NCI-H748 (cell line): ENCODE measurements around the gene CDH23.
"Not testable (repeated sequence)": the region's sequence is repeated elsewhere in the genome, so short reads cannot be mapped to it uniquely, and the experiment has no call there.

Experiments
- DNase-seq: peaks from one replicate; lab custom pipeline; 2025; ENCODE audit not compliant: unreplicated experiment; lab: John Stamatoyannopoulos, UW

The CDH23 gene

GRCh38 chr10:71396711-71397295, at the start of gene CDH23:
Gene CDH23, plus strand, starts transcription at chr10:71396920. Its CDS starts 42,912 bp downstream, at chr10:71439832.
- peak; percentile 69 for DNase-seq

- DNase-seq = peak; percentile 33
These were observed 48.9 kb upstream of the CDH23 start for GRCh38 chr10:71347587-71348395.

DNA sequence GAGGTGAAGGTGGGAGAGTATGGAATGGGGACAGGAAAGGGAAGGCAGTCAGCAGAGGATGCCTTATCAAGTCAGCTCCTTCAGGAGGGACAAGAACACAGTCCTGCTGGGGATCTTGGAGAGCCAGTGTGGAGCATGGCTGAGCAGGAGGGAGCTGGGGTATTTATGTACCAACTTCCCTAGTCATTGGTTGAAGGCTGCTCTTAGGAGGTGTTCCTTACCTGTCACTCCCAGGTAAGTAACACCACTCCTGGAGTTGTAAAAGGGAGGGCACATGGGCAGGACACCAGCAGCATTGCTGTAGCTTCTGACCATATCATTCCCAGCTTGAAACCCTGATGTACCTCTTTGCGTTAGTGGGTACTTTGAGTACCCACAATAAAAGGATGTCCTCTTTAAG, 47.9 kb upstream of the CDH23 start:
- no peak for DNase-seq

- DNase-seq = no peak
These were observed 47.3 kb upstream of the CDH23 start for GRCh38 chr10:71349406-71349805.

DNA sequence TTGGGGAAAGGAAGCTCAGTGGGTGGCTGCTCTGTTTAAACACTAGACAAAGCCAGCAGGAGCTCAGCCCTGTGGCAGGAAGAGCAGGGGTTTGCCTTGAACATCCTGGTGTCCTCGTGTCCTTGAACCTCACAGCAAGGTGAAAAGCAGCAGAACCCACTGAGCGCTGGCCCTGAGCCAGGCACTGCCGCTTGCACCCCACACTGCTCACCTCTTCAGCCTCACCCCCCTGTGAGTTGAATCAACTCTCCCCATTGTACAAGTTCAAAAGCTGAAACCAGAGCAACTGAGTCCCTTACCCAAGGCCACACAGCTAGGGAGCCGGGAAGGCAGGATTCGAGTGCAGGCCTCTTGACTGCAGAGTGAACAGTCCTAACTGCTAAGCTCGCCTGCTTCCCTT, 45.6 kb upstream of the CDH23 start:
- no peak for DNase-seq

DNA sequence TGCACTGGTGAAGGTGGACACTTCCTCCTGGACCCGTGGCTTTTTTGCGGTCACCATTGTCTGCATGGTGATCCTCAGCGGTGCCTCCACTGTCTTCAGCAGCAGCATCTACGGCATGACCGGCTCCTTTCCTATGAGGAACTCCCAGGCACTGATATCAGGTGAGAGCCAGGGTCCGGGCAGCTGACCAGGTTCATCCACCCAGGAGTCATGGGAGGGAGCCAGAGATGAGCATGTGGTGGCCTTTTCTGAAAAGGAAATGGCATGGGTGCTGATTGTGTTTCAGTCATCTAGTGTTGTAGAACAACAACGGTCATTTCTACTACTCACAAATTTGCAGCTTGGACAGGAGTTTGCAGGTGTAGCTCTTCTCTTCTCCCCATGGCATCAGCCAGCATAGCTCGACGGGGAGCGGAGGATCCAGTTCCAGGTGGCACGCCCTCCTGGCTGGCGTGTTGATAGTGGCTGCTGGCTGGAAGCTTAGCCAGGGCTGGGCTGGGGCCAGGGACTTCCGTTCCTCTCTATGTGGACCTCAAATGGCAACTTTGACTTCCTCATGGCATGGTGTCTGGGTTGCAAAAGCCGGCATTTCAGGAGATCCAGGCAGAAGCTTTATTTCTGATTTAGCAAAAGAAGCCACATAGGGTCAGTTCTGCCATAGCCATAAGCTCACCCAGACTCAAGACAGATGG, 44.9 kb upstream of the CDH23 start:
- DNase-seq = no peak

- no peak for DNase-seq
These were observed 43.1 kb upstream of the CDH23 start for GRCh38 chr10:71353639-71354038.

GRCh38 chr10:71354776-71355175, 41.9 kb upstream of the CDH23 start:
- no peak for DNase-seq

DNA sequence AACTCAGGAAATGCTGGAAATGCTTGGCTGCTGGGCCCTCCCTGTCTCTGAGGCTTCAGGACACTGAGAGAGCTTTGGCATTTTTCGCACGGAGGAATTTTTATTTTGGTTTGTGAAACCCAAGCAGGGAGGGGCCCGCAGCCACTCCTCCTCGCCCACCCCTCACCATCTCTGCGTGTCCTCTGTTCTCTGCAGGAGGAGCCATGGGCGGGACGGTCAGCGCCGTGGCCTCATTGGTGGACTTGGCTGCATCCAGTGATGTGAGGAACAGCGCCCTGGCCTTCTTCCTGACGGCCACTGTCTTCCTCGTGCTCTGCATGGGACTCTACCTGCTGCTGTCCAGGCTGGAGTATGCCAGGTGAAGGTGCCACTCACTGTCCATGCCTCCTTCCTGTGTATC, 40.8 kb upstream of the CDH23 start:
- no peak for DNase-seq

GRCh38 chr10:71357792-71358265, 38.9 kb upstream of the CDH23 start:
- no peak for DNase-seq

- no peak for DNase-seq
These were observed 38.4 kb upstream of the CDH23 start for GRCh38 chr10:71358277-71358676.

- DNase-seq = not testable (repeated sequence)
These were observed 37.8 kb upstream of the CDH23 start for GRCh38 chr10:71358906-71359305.

DNA sequence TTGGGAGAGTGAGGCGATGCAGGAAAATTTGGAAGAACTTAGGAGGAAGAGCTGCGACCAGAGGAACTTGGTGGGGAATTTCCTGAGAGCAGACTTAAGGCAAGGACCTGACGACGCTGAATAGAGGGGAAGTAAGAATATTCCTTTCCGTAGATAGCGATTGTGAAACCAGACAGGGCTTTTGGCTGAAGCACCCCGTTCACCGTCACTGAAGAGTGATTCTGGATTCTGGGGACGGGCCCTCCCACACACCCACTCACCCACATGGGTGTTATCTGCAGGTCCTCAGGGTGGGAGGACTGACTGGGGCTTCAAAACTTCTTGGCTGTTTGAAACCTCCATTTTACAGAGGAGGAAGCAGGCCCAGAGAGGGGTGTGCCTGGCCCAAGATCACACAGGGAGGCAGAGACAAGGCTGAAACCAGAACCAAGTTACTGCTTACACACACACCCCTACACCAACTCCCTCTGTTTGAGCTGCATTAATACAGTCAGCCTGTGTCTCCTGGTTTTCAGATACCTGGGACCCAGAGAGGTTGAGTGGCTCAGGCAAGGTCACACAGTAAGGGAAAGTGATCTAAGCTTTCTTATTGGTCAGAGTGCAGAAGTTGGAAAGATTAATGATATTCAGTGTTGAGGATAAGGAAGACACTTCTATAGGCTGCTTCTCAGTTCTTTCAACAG, 37.2 kb upstream of the CDH23 start:
- no peak for DNase-seq

DNA sequence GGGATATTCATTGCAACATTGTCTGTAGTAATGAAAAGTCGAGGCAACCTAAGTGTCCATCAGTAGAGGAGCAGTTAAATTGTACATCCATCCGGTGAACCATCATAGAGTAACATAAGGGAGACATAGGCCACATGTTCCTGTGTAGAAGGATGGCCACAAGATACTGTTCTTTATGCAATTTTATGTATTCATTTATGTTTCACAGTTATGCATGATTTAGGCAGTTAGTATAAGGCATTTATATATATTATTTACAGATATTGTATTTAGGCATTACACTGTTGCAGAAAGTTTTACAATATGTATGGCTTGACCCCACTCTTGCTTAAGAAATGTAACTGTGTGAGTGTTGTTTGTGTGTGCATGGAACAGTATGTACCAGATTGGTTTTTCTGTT, 36.0 kb upstream of the CDH23 start:
- DNase-seq = no peak

GRCh38 chr10:71361581-71361980, 35.1 kb upstream of the CDH23 start:
- no peak for DNase-seq

GRCh38 chr10:71362141-71362540, 34.6 kb upstream of the CDH23 start:
- no peak for DNase-seq

GRCh38 chr10:71363936-71364335, 32.8 kb upstream of the CDH23 start:
- no peak for DNase-seq

DNA sequence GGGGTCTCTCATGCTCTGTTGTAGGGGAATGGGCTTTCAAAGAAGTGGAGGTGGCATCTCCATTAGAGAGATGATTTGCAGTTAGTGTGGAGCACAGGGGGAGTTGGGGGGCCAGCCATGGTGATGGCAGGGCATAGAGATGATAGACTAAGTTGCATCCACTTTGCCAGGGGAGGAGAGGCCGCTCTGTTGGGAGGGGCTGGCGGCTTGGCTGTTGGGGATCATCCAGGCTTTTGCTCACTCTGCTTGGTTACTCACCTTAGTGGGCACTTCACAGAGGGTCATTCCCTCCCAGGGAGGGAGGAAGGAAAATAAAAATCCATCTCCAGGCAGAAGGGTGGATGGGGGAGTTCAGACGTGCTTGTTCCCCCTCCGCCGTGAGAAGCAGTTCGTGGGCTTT, 31.4 kb upstream of the CDH23 start:
- DNase-seq = no peak

- no peak for DNase-seq
These were observed 30.0 kb upstream of the CDH23 start for GRCh38 chr10:71366690-71367089.

GRCh38 chr10:71367271-71367670, 29.4 kb upstream of the CDH23 start:
- no peak for DNase-seq

DNA sequence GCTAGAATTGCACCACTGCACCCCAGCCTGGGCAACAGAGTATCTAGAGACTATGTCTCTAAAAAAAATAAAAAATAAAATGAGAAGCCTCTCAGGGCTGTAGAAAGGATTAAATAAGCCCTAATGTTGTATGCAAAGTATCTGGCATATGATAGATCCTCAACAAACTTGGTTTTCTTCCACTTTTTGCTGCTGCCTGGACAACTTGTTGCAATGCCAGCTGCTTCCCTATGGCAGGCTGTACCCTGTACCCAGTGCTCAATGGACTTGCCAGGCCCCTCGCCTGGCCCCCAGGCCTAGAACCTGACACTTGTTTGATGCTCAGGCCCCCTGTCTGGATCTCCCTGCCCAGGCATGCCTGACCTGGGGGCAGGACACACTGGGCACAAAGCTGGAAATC, 28.5 kb upstream of the CDH23 start:
- no peak for DNase-seq
